Right atrium auricular region (tissue), 2 donors: ENCODE data around the gene NRROS. TPM values are rescaled to one million over a fixed set of nuclear protein-coding genes. Genes with fewer than 3 reads are reported as not detected.

ENCODE experiments used
- DNase-seq: peaks from one replicate; pipeline ENCODE4 v3.0.0-alpha.2; 2019; ENCODE audit warnings: low spot score
- H3K27ac ChIP-seq, 2 donors: fragments of 200-600 bp; sonication (generic); 1 replicate in 1 of 2; 2 replicates in 1 of 2; pipeline ENCODE4 v1.5.1; 2016 to 2019
- H3K27me3 ChIP-seq, 2 donors: fragments of 200-600 bp; sonication (generic); one replicate each; pipeline versions ENCODE4 v1.5.1 to v1.6.0; 2017 to 2019
- H3K36me3 ChIP-seq: fragments of 200-600 bp; sonication (generic); one replicate; pipeline ENCODE4 v1.5.1; 2016
- H3K4me1 ChIP-seq, 2 donors: fragments of 200-600 bp; sonication (generic); one replicate each; pipeline versions ENCODE4 v1.5.1 to v1.6.0; 2017 to 2019
- H3K4me3 ChIP-seq, 2 donors: fragments of 200-600 bp; sonication (generic); 1 replicate in 1 of 2; 2 replicates in 1 of 2; pipeline ENCODE4 v1.5.1; 2017 to 2019; ENCODE audit warnings: mild to moderate bottlenecking in 1 of 2, moderate library complexity in 1 of 2
- H3K9me3 ChIP-seq, 2 donors: fragments of 200-600 bp; sonication (generic); one replicate each; pipeline ENCODE4 v1.5.1; 2019
- total RNA-seq, 2 donors: library from RNA; depleted of rRNA; stranded (reverse); fragments of >200 nt; gene quantifications; one replicate each; pipeline ENCODE4 v1.1.0, GENCODE V29; 2016
- TF ChIP-seq, protein P1 (sequence below), 2 donors: fragments of 200-600 bp; sonication (generic); IDR thresholded peaks; one replicate each; pipeline ENCODE4 v1.5.1; 2019; ENCODE audit warnings: antibody characterized with exemption in 2 of 2

NRROS gene
- total RNA-seq, 2 donors from 2014 or later, result 2.4 to 4.8 TPM

DNA sequence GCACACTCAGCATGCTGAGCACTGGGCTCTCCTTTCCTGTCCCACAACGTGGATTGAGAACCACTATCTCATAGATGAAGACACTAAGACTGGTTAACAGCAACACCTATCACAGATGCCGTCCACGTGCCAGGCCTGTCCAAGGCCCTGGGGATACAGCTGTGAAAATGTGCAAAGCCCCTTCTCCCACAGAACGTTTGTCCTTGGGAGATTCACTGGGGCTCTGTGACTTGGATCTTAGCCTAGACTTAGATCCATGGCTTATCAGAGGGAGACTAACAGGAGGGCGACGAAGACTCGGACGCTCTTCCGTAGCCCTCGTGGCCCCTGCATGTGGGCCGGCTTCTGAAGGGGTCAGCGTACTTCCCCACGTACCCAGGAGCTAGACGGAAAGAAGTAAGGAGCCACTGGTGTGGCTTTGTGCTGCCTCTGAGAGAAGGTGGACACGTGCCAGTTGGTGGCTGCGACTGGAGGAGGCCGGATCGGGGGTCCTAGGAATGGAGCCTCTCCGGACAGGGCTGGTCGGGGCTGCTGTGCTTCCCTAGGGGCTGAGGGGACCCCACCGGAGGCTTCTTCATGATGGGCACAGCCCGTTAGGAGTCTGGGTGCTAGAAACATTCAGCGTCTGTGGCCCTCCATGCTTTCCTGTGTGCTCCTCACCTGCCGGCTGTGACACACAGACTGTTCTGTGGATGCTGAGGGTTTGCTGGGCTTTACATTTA is 964 bp downstream of the NRROS start:
- Histone ChIP-seq H3K36me3 (no peaks in the 10 kb centered on the region), H3K9me3 (no peaks in the 10 kb centered on the region), H3K4me1 (peaks cover 0 to 9% of the 10 kb centered on the region in 2 donors), H3K27me3 (peaks cover 0 to 8% of the 10 kb centered on the region in 2 donors), H3K27ac (peak overlapping the region; percentile 52 to 63), H3K4me3 (peak overlapping the region; percentile 42 to 59)
- no peak for DNase-seq
- TF ChIP-seq, protein P1, sequence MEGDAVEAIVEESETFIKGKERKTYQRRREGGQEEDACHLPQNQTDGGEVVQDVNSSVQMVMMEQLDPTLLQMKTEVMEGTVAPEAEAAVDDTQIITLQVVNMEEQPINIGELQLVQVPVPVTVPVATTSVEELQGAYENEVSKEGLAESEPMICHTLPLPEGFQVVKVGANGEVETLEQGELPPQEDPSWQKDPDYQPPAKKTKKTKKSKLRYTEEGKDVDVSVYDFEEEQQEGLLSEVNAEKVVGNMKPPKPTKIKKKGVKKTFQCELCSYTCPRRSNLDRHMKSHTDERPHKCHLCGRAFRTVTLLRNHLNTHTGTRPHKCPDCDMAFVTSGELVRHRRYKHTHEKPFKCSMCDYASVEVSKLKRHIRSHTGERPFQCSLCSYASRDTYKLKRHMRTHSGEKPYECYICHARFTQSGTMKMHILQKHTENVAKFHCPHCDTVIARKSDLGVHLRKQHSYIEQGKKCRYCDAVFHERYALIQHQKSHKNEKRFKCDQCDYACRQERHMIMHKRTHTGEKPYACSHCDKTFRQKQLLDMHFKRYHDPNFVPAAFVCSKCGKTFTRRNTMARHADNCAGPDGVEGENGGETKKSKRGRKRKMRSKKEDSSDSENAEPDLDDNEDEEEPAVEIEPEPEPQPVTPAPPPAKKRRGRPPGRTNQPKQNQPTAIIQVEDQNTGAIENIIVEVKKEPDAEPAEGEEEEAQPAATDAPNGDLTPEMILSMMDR (IDR thresholded peaks at IDR 0.05), result no peak

DNA sequence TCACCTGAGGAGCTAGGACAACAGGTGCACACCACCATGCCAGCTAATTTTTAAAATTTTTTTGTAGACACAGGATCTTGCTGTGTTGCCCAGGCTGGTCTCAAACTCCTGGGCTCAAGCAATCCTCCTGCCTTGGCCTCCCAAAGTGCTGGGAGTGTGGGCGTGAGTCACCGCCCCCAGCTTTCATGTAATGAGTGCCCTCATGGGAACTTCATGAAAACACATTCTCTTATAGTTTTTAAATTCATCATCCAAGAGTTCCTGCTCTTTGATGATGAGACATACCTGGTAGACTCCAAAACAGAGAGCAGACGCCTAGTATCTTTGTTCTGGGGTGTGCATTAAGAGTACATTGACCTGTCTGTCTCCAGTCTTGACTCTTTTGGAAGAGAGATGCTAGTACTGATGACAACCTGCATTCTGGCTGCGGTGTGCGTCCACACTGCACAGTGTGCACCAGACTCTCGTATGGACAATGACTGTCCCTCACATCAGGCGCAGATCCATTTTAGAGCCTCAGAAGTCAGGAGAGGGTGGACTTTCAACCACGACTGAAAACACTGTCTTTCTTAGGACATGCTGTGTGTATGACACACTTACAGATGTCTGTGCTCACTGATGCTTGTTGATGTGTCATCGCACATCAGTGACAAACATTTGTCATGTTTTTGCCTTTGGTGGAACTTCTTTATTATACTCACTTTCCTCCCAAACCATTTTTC is 2.0 kb downstream of the NRROS start:
- no peaks in the 10 kb centered on the region for H3K9me3 ChIP-seq
- peak overlapping the region in 1 of 2 donors; percentile 1 for H3K4me3 ChIP-seq
- H3K4me1 ChIP-seq, result peaks cover 0 to 9% of the 10 kb centered on the region in 2 donors
- H3K27me3 ChIP-seq, result peaks cover 0 to 8% of the 10 kb centered on the region in 2 donors
- no peaks in the 10 kb centered on the region for H3K36me3 ChIP-seq
- DNase-seq, result no peak
- H3K27ac ChIP-seq, result no peak overlapping the region
- TF ChIP-seq, protein P1 (IDR thresholded peaks at IDR 0.05), result no peak

DNA sequence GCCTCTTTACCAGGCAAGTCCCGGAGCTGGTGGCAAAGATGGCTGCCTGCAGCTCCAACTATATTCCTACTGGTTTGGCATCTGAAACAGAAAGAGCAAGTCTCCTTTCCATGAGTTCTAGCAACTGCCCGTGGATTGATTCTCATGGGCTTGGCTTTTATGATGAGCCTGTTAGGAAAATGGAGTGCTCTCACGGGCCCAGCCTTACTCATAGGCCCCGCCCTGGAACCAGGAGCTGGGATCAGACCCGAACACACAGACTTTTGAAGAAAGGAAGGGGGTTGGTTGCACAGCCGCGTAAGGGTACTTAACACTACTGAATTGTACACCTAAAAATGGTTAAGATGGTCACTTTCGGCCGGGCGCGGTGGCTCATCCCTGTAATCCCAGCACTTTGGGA is 2.9 kb downstream of the NRROS start:
- H3K36me3 ChIP-seq, result no peaks in the 10 kb centered on the region
- H3K9me3 ChIP-seq, result no peaks in the 10 kb centered on the region
- H3K27me3 ChIP-seq, result peaks cover 0 to 8% of the 10 kb centered on the region in 2 donors
- TF ChIP-seq, protein P1 (IDR thresholded peaks at IDR 0.05), result no peak
- no peak overlapping the region for H3K4me3 ChIP-seq
- H3K4me1 ChIP-seq, result peaks cover 0 to 9% of the 10 kb centered on the region in 2 donors
- H3K27ac ChIP-seq, result no peak overlapping the region
- no peak for DNase-seq

GRCh38 chr3:196643201-196643749 is 3.8 kb downstream of the NRROS start:
- H3K27ac ChIP-seq, result no peak overlapping the region

DNA sequence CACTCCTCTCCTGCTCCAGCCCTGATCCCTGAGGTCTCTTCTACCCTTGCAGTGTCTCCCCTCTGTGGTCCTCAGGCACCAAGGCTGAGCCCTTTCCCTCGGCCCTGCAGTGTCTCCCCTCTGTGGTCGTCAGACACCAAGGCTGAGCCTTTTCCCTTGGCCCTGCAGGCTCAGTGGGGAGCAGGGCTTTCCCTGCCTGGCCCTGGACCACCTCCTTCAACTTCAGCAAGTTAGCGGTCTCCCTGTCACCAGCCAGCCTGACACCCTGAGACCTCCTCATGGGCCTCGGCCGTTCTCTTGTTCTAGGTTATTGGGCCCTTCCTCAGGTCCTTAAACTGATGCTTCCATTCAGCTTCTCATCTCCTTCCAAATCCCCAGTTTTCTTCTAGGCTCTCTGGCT is 4.3 kb downstream of the NRROS start:
- Histone ChIP-seq H3K27ac (no peak overlapping the region), H3K36me3 (no peaks in the 10 kb centered on the region), H3K4me1 (peaks cover 0 to 9% of the 10 kb centered on the region in 2 donors), H3K27me3 (peaks cover 0 to 8% of the 10 kb centered on the region in 2 donors), H3K4me3 (no peak overlapping the region), H3K9me3 (no peaks in the 10 kb centered on the region)
- TF ChIP-seq, protein P1 (IDR thresholded peaks at IDR 0.05), result no peak
- no peak for DNase-seq

More at GRCh38 chr3:196643201-196643749, 3.8 kb downstream of the NRROS start:
- no peaks in the 10 kb centered on the region for H3K9me3 ChIP-seq
- H3K4me3 ChIP-seq, result no peak overlapping the region
- DNase-seq, result no peak
- TF ChIP-seq, protein P1 (IDR thresholded peaks at IDR 0.05), result no peak
- H3K4me1 ChIP-seq, result peaks cover 0 to 9% of the 10 kb centered on the region in 2 donors
- no peaks in the 10 kb centered on the region for H3K36me3 ChIP-seq
- H3K27me3 ChIP-seq, result peaks cover 0 to 8% of the 10 kb centered on the region in 2 donors
